PC-9 (cell line): Measurements from ENCODE around the gene PLK2. TPM values are rescaled to one million over a fixed set of nuclear protein-coding genes. Genes with fewer than 3 reads are reported as not detected.

Source experiments
- BruUV-seq: library from RNA; stranded (reverse); fragments of 400-500 nt; replicated peaks from 2 replicates; lab custom pipeline; 2021; lab: Mats Ljungman, UMichigan
- CTCF ChIA-PET: fragments of 300-600 bp; sonication (Branson Sonifier 250); formaldehyde crosslinking; loops from one replicate; lab custom pipeline; 2022; ENCODE audit warnings: antibody characterized with exemption; lab: Charles Lee
- POLR2A ChIA-PET: fragments of 300-600 bp; sonication (Branson Sonifier 250); formaldehyde crosslinking; loops from one replicate; lab custom pipeline; 2022; ENCODE audit warnings: antibody characterized with exemption; ENCODE audit not compliant: unreplicated experiment; lab: Charles Lee
- DNase-seq, 2 experiments: peaks; one replicate each; pipeline versions ENCODE4 v3.0.0 to v3.0.0-alpha.2; 2015 to 2022; ENCODE audit warnings: mixed read lengths in 1 of 2
- H2AFZ ChIP-seq: fragments of 200-600 bp; sonication (generic); 2 replicates; pipeline ENCODE4 v1.8.1; 2017; ENCODE audit warnings: antibody characterized with exemption
- H3F3A ChIP-seq: fragments of 200-600 bp; sonication (generic); 2 replicates; pipeline ENCODE4 v1.8.1; 2017; ENCODE audit warnings: antibody characterized with exemption, mild to moderate bottlenecking, low read depth; ENCODE audit not compliant: insufficient read depth
- H3K27ac ChIP-seq: fragments of 200-600 bp; sonication (generic); 2 replicates; pipeline ENCODE4 v1.6.1; 2016; ENCODE audit warnings: mixed run types
- H3K27me3 ChIP-seq: fragments of 200-600 bp; sonication (generic); 2 replicates; pipeline ENCODE4 v1.6.1; 2016; ENCODE audit warnings: low read depth, mixed run types; ENCODE audit not compliant: insufficient read depth
- H3K36me3 ChIP-seq: fragments of 200-600 bp; sonication (generic); 2 replicates; pipeline ENCODE4 v1.6.1; 2016; ENCODE audit warnings: low read depth, mixed run types
- H3K4me1 ChIP-seq: fragments of 200-600 bp; sonication (generic); replicated peaks from 2 replicates; pipeline ENCODE4 v1.6.1; 2016; ENCODE audit warnings: mixed run types; ENCODE audit not compliant: insufficient read depth
- H3K4me2 ChIP-seq: fragments of 200-600 bp; sonication (generic); 2 replicates; pipeline ENCODE4 v1.6.1; 2017; ENCODE audit warnings: mixed run types
- H3K4me3 ChIP-seq: fragments of 200-600 bp; sonication (generic); 2 replicates; pipeline ENCODE4 v1.6.1; 2016; ENCODE audit warnings: mixed run types
- H3K79me2 ChIP-seq: fragments of 200-600 bp; sonication (generic); 2 replicates; pipeline ENCODE4 v1.6.1; 2017; ENCODE audit warnings: low read depth, mixed run types
- H3K9me2 ChIP-seq: fragments of 200-600 bp; sonication (generic); 2 replicates; pipeline ENCODE4 v1.8.1; 2017; ENCODE audit warnings: mild to moderate bottlenecking; ENCODE audit not compliant: insufficient read depth
- H3K9me3 ChIP-seq: fragments of 200-600 bp; sonication (generic); 2 replicates; pipeline ENCODE4 v1.8.1; 2016; ENCODE audit warnings: low read depth; ENCODE audit not compliant: insufficient read depth
- H4K20me1 ChIP-seq: fragments of 200-600 bp; sonication (generic); 2 replicates; pipeline ENCODE4 v1.8.1; 2017; ENCODE audit not compliant: insufficient read depth
- CTCF ChIP-seq: fragments of 200-600 bp; sonication (generic); conservative IDR thresholded peaks from 2 replicates; pipeline ENCODE4 v1.6.1; 2017; ENCODE audit warnings: mixed run types, antibody characterized with exemption, mild to moderate bottlenecking, moderate library complexity
- EZH2 ChIP-seq: fragments of 200-600 bp; sonication (generic); IDR thresholded peaks from 2 replicates; pipeline ENCODE4 v1.8.0; 2017; ENCODE audit warnings: antibody characterized with exemption, low read depth
- intact Hi-C: fragments of 100-400 bp; cut with micrococcal nuclease; formaldehyde crosslinking; loops from one replicate; pipeline ENCODE4 v1.10.0; 2022; ENCODE audit not compliant: unreplicated experiment
- total RNA-seq: library from RNA; stranded (reverse); gene quantifications from 2 replicates; pipeline ENCODE4 v1.2.3, GENCODE V29; 2021

The PLK2 gene
- total RNA-seq, 1 experiment from 2014 or later: 508 TPM

DNA sequence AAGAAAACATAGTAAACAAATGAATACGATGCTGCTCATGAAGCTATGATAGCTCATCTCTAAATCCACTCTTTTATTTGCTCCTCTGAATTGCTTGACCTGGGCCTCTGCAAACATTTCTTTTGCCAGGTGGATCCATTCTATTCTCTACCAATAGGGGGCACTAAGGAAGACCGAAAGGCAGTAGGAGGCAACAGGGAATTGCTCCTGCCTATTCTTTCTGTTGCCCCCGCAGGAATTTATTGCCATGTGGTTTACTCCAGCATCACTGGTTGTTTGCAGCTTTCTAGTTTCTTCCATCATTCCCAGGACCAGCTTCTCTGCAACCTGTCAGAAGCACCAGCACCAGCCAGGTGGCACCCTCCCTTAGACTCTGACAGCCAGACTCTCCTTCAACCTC lies 36.6 kb upstream of the PLK2 start:
- Histone ChIP-seq H3K79me2 (no peaks in the 10 kb centered on the region), H4K20me1 (no peaks in the 10 kb centered on the region), H3F3A (no peaks in the 10 kb centered on the region), H2AFZ (no peak overlapping the region), H3K9me3 (no peaks in the 10 kb centered on the region), H3K4me2 (no peak overlapping the region), H3K9me2 (no peaks in the 10 kb centered on the region), H3K4me1 (no peaks in the 10 kb centered on the region), H3K4me3 (no peak overlapping the region), H3K27ac (no peak overlapping the region), H3K27me3 (no peaks in the 10 kb centered on the region), H3K36me3 (no peaks in the 10 kb centered on the region)
- BruUV-seq: no TSS peak
- POLR2A ChIA-PET: no interaction called here
- no peak for TF ChIP-seq CTCF
- no peak for TF ChIP-seq EZH2
- intact Hi-C loops: no loop called here
- CTCF ChIA-PET: no interaction called here
- DNase-seq: no peak

GRCh38 chr5:58493141-58493540 lies 33.3 kb upstream of the PLK2 start:
- CTCF ChIA-PET: no interaction called here
- H4K20me1 ChIP-seq: no peaks in the 10 kb centered on the region
- H3K9me2 ChIP-seq: no peaks in the 10 kb centered on the region
- no peak for DNase-seq
- BruUV-seq: no TSS peak
- POLR2A ChIA-PET: no interaction called here
- no peaks in the 10 kb centered on the region for H3K9me3 ChIP-seq
- H2AFZ ChIP-seq: no peak overlapping the region
- H3K4me1 ChIP-seq: no peaks in the 10 kb centered on the region
- no peak overlapping the region for H3K27ac ChIP-seq
- no peaks in the 10 kb centered on the region for H3F3A ChIP-seq
- intact Hi-C loops: no loop called here
- H3K79me2 ChIP-seq: no peaks in the 10 kb centered on the region
- no peak overlapping the region for H3K4me2 ChIP-seq
- no peaks in the 10 kb centered on the region for H3K36me3 ChIP-seq
- H3K27me3 ChIP-seq: no peaks in the 10 kb centered on the region
- TF ChIP-seq EZH2: no peak
- TF ChIP-seq CTCF: no peak
- H3K4me3 ChIP-seq: no peak overlapping the region

DNA sequence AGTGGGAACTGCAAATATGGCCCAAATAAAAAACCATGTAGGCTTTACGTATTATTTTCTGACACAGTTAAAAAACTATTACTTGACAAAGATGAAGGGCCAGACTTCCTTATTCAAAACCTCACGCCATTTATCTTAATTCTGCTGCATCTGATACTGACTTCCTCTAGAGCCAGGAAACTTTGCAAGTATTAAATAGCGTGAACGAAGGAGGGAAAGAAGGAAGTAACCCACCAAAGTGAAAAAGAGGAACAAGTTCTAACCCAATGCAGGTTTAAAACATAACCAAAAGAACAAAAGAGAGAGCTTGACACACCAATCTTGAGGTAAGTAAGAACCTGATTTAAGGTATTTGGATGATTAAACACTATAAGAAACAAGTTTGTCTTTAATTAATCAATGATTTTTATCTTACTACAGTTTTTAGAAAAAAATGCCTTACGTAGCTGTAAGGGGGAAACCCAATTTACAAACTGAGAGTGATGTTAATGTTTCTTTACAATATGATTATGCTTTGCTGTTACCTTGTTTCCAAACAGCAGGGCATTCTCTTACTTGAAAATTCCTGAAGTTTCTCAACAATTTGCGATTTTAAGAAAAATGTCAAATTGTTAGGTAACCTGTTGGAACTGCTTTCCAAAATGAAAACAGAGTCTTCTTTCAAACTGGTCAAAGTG lies 31.5 kb upstream of the PLK2 start, which contains the start of gene GAPT:
Gene GAPT (plus strand): TSS at position 220 of the 677 bp plus-strand sequence. CDS start 3,102 bp downstream, outside the sequence.
- no TSS peak for BruUV-seq
- intact Hi-C loops: no loop called here
- no peak within 1 kb of the TSS for H3K4me2 ChIP-seq
- H3K4me1 ChIP-seq: no peaks in the 10 kb centered on the region
- no peak for DNase-seq
- H2AFZ ChIP-seq: no peak within 1 kb of the TSS
- H3F3A ChIP-seq: no peaks in the 10 kb centered on the region
- POLR2A ChIA-PET: no interaction called here
- H3K27ac ChIP-seq: no peak within 1 kb of the TSS
- no peaks in the 10 kb centered on the region for H3K79me2 ChIP-seq
- H3K4me3 ChIP-seq: no peak within 1 kb of the TSS
- CTCF ChIA-PET: no interaction called here
- no peaks in the 10 kb centered on the region for H3K9me2 ChIP-seq
- no peaks in the 10 kb centered on the region for H3K27me3 ChIP-seq
- no peaks in the 10 kb centered on the region; the same call in 1 of the 2 replicates for H3K9me3 ChIP-seq
- no peak for TF ChIP-seq EZH2
- no peak for TF ChIP-seq CTCF
- H3K36me3 ChIP-seq: no peaks in the 10 kb centered on the region
- H4K20me1 ChIP-seq: no peaks in the 10 kb centered on the region
